Sigmoid colon (tissue), 3 donors: Measurements from ENCODE around the gene RPS6KA2.

Source experiments
- CTCF ChIP-seq, 4 experiments: fragments of 450-650 bp in 3 of 4; fragments of 200-600 bp in 1 of 4; IDR thresholded peaks; one replicate each; pipeline ENCODE4 v1.5.1; 2016 to 2019; ENCODE audit warnings: antibody characterized with exemption in 4 of 4, mild to moderate bottlenecking in 3 of 4, moderate library complexity in 2 of 4
- POLR2A ChIP-seq, 2 donors: fragments of 450-650 bp; IDR thresholded peaks; one replicate each; pipeline ENCODE4 v1.6.1; 2016; ENCODE audit warnings: antibody characterized with exemption in 2 of 2, mild to moderate bottlenecking in 2 of 2, moderate library complexity in 2 of 2

GRCh38 chr6:166412156-166412910 is 214.7 kb downstream of the RPS6KA2 start:
- TF ChIP-seq CTCF (IDR thresholded peaks at IDR 0.05) (no peak), POLR2A (IDR thresholded peaks at IDR 0.05) (no peak)
